K562 treated with DMSO at 1 percent for 48 hours (cell line): ENCODE data around the gene LDLRAD4. TPM values are rescaled to one million over a fixed set of nuclear protein-coding genes. Genes with fewer than 3 reads are reported as not detected.

ENCODE experiments used
- total RNA-seq: library from RNA; unstranded; fragments of 300-600 nt; gene quantifications from 2 replicates; pipeline ENCODE4 v1.2.3, GENCODE V29; 2022; ENCODE audit warnings: low replicate concordance; ENCODE audit errors: extremely low read depth

Gene LDLRAD4
- total RNA-seq: not detected in 2 replicates

DNA sequence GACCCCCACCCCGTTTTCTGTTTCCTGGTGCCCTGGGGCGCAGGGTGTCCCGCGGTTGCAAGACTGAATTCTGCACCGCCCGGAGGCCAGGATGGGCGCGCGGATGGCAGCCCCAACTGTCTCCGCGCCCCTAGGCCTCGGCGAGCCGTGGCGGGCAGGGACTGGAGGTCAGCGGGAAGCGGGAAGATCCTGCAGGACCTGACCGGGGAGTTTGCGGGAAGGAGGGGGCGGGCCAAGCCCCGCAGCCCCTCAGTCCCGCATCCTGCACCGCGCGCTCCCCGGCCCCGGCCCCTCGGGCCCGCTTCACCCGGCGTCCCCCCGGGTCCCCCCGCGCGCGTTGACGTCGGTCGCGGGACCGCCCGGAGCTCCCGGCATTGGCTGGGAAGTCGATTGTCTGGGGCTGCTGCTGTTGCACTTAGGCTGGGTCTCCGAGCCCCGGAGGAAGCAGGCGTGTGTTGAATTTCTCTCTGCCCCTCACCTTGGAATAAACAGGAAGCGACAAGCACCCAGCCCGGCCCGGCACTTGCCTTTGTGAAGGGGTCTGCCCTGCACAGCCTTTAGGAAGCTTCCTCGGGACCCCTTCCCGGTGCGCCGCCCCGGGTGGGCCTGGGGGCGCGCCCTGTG, at the start of gene LDLRAD4:
LDLRAD4 (plus strand) TSS at position 393 of the 624 bp plus-strand sequence.

Other genes starting within 250 kb of the LDLRAD4 start
- gene CEP192, start 227.4 kb upstream of the LDLRAD4 start, total RNA-seq: not detected in 2 replicates